ENCODE data around the gene RPS3A.
A peak's percentile ranks its signal among the peaks of the same experiment; 100 is the strongest.
"Not testable (repeated sequence)": the region's sequence is repeated elsewhere in the genome, so short reads cannot be mapped to it uniquely, and the experiment has no call there.

RPS3A gene

DNA sequence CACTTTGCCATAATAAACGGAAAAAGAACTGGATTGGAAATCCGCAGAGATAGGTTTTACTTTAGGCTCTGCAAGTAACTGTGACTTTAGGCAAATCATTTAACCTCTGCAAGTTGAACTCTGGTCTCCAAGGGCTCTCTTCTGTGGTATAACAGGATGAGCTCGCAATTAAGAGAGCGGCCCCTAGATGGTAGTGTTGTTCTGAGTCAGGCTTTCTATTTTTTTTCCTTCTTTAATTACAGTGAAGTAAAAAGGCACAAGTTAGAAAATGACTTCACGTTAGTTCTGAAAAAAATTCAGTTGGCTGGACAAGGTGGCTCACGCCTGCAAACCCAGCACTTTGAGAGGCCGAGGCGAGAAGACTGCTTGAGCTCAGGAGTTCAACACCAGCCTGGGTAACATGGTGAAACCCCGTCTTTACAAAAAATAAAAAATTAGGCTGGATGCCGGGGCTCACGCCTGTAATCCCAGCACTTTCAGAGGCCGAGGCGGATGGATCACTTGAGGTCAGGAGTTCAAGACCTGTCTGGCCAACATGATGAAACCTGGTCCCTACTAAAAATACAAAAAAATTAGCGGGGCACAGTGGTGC lies 18.0 kb downstream of the RPS3A start:
- DNase-seq (ENCODE audit: low read depth): peak; percentile 72

DNA sequence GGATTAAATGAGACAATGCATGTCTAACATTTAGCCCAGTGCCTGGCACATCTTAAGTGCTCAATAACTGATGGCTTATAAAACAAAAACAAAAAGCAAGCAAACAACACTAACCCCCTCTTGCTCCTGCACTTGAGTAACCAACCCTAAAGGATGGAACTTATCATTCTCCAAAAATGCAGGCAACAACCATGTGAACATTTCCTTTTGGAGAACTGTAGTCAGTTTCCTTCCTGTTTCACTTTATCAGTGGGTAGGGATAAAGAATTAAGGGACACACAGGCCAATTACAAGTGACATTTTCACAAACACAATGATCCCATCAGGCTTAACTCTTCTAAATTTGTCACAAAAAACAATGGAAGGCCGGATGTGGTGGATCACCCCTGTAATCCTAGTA lies 30.4 kb downstream of the RPS3A start:
- no peak for DNase-seq (ENCODE audit: low read depth)

GRCh38 chr4:151133311-151133710 lies 33.9 kb downstream of the RPS3A start:
- DNase-seq (ENCODE audit: low read depth): no peak

DNA sequence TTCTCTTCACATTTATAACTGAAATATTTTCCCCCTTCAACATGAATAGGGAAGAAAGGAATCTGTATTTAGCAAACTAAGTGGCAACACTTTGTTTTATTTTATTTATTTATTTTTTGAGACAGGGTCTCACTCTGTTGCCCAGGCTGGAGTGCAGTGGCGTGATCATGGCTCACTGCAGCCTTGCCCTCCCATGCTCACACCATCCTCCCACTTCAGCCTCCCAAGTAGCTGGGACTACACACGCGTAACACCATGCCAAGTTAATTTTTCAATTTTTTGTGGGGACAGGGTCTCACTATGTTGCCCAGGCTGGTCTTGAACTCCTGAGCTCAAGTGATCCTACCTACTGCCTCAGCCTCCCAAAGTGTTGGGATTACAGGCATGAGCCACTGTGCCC lies 36.6 kb downstream of the RPS3A start:
- not testable (repeated sequence) for DNase-seq (ENCODE audit: low read depth)

- DNase-seq (ENCODE audit: low read depth): no peak
Measured at GRCh38 chr4:151139814-151140213, 40.4 kb downstream of the RPS3A start.

- DNase-seq (ENCODE audit: low read depth): no peak
Measured at GRCh38 chr4:151142758-151143157, 43.3 kb downstream of the RPS3A start.

DNA sequence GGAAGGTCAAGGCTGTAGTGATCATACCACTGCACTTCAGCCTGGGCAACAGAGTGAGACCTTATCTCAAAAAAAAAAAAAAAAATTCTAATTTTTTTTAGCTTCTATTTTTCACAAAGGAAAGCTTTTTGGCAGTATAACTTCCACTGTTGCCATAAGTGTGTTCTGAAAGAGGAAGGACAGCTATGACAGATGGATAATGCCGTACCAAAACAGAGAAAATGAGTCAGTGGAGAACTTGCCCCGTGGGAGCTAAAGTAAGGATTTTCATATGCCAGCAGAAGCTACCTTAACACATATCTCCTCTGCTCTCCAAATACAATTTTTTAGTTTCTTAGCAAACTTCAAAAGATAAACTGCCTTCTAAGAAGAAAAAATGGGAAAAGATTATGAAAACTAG lies 43.7 kb downstream of the RPS3A start:
- DNase-seq (ENCODE audit: low read depth): no peak

GRCh38 chr4:151143811-151144210 lies 44.4 kb downstream of the RPS3A start:
- no peak for DNase-seq (ENCODE audit: low read depth)

DNA sequence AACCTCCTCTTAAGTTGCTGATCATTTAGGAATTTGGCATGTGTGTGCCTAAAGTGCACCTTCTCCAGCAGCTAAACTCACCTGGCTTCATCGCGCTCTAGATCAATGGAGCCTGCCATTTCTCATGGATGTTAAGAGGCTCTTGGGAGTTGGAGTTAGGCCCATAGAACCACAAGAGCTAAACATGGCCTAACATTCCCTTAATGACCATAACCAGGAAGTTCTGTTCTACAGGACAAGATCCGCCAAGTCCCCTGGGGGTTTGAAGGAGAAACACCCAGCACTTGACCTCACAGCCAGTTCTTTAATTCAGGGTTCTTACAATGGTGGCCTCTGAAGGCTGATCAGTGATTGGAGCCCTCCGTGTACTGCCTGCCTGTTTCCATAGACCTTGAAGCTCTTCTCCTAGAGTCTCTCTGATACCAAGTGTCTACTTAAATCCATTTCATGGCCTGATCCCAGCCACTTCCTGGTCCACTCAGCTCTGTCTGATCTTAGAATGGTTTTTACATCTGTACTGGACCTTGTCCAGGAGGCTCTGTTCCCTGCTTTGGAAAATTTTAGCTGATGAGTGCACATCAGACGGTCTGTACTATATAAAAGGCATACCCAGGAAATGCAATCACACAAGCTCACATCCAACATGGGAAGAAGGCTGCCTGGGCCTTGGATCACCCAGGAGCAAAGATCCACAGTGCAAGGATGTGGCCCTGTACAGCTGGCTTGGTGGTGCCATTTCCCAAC lies 45.1 kb downstream of the RPS3A start:
- no peak for DNase-seq (ENCODE audit: low read depth)

GRCh38 chr4:151147000-151147399 lies 47.6 kb downstream of the RPS3A start:
- DNase-seq (ENCODE audit: low read depth): peak; percentile 78

GRCh38 chr4:151148261-151148660 lies 48.8 kb downstream of the RPS3A start:
- DNase-seq (ENCODE audit: low read depth): no peak

- no peak for DNase-seq (ENCODE audit: low read depth)
Measured at GRCh38 chr4:151150821-151151580, 51.6 kb downstream of the RPS3A start.

DNA sequence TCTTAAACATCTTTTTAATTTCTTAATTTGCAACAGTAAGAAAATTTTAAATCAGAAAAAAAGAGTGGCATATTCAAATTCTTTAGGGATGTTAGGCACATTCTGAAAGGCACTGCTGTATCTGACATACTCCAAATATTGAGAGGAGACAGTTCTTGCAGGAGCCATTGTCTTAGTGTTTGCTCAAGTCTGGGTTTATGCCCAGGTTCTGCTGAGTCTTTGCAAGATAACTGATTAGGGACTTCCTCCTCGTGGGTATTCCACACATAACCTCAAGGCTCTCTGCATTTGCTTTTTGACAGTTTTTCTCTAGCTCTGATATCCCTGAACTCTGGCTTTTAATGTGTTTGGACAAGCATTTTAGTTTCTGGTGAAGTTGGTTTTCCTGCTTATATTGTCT lies 52.6 kb downstream of the RPS3A start:
- DNase-seq (ENCODE audit: low read depth): no peak

DNA sequence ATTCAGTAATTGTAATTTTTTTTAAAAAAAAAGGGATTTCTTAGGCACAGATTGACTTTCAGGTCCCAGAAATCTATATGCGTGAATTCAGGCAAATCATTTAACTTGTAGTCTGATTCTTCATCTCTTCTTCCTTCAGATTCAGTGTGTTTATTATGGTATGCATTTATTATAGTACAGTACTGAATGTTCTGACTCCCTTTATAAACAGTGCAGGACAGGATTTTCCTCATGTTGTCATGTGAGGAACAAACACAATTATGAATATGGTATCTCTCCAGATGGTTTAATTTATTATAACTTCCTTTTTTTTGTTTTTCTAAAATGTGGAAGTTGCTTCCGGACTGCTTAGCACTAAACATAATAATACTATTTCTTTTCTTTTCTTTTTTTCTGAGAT lies 54.2 kb downstream of the RPS3A start:
- DNase-seq (ENCODE audit: low read depth): no peak
